AG09319 (cell line): ENCODE measurements around the gene OPCML.

ENCODE experiments used
- DNase-seq: peaks from one replicate; pipeline ENCODE4 v3.0.0-alpha.2; 2010; ENCODE audit warnings: low read depth; ENCODE audit errors: extremely low read depth
- CTCF ChIP-seq: IDR thresholded peaks from 2 replicates; pipeline ENCODE4 v1.5.1; 2011; ENCODE audit warnings: low read depth, mild to moderate bottlenecking, inconsistent platforms, low read length, moderate library complexity

The OPCML gene

GRCh38 chr11:132472411-132473172 lies 1059.7 kb downstream of the OPCML start:
- DNase-seq = no peak
- no peak for TF ChIP-seq CTCF

GRCh38 chr11:132471466-132471865 lies 1060.8 kb downstream of the OPCML start:
- DNase-seq = no peak
- TF ChIP-seq CTCF = no peak

- no peak for DNase-seq
- TF ChIP-seq CTCF = no peak
Observed at GRCh38 chr11:132466983-132467382, 1065.3 kb downstream of the OPCML start.

- no peak for DNase-seq
- TF ChIP-seq CTCF = no peak
Observed at GRCh38 chr11:132464939-132465338, 1067.4 kb downstream of the OPCML start.

- no peak for DNase-seq
- TF ChIP-seq CTCF = no peak
Observed at GRCh38 chr11:132464003-132464342, 1068.3 kb downstream of the OPCML start.

- TF ChIP-seq CTCF = no peak
- no peak for DNase-seq
Observed at GRCh38 chr11:132463295-132464002, 1068.9 kb downstream of the OPCML start.

- no peak for TF ChIP-seq CTCF
- no peak for DNase-seq
Observed at GRCh38 chr11:132459736-132460135, 1072.6 kb downstream of the OPCML start.
